Coronary artery (tissue), 2 donors: ENCODE measurements around the gene COQ7.
A peak's percentile ranks its signal among the peaks of the same experiment; 100 is the strongest.

ENCODE experiments used
- DNase-seq: peaks from one replicate; pipeline ENCODE4 v3.0.0-alpha.2; 2017; ENCODE audit warnings: low spot score
- H3K27ac ChIP-seq, 2 donors: fragments of 200-600 bp; sonication (generic); one replicate each; pipeline ENCODE4 v1.5.1; 2016 to 2019
- H3K4me3 ChIP-seq: fragments of 200-600 bp; sonication (generic); 2 replicates; pipeline ENCODE4 v1.5.1; 2016; ENCODE audit warnings: mild to moderate bottlenecking, moderate library complexity
- CTCF ChIP-seq: fragments of 200-600 bp; sonication (generic); IDR thresholded peaks from one replicate; pipeline ENCODE4 v1.5.1; 2019; ENCODE audit warnings: antibody characterized with exemption

The COQ7 gene

DNA sequence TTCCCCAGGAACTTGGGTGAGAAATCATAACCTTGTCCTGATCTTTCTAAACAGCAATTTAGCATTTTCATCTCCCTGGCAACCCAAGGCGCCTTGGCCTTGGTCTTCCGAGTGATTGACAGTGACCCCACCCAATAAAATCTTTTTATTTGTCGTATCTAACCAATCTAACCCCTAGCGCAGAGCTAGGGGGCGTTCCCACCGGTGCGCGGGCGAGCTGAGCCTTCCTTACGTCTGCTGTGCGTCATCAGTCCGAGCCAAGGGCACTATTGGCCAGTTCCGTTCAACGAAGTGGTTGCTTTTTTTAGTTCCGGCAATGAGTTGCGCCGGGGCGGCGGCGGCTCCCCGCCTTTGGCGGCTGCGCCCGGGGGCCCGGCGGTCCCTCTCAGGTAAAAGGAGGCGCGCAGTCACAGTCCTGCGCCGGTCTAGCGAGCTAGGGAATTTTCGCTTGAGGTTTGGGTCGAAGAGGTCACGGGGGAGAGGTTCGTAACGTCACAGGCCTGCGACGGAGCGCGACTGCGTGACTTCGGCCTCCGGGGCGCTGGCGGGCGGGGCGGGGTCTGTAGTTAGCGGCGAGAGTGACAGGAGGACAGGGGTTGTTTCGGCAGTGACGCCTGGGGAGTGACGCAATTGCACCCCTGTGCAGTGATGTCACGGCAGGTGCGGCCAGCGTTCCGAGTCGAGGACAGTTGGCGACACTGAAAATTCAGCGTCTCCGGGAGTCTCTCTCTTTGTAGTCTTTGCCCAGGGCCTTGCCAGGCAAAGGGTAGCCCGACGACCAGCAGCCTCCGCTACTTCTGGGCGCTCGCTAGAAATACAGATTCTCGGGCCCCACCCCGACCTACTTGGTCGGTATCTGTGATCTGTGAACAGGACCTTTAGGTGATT, at the start of gene COQ7:
Gene COQ7 (plus strand): TSS at position 266 of the 888 bp plus-strand sequence. CDS start 51 bp downstream, at position 317.
- Histone ChIP-seq H3K27ac (peak within 1 kb of the TSS; percentile 93 to 96), H3K4me3 (peak within 1 kb of the TSS; percentile 77)
- DNase-seq, result peak; percentile 99
- no peak for TF ChIP-seq CTCF

DNA sequence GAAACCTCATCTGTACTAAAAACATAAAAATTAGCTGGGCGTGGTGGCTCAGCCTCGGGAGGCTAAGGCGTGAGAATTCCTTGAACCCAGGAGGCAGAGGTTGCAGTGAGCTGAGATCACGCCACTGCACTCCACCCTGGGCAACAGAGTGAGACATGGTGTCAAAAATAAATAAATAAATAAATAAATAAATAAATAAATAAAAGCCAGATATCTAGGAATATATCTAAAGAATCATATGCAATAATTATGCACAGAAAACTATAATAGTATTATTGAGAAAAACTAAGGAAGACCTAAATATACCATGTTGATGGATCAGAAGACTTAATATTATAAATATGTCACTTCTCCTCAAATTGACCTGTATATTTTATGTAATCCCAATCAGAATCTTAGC, 46.7 kb upstream of the COQ7 start:
- Histone ChIP-seq H3K4me3 (no peak overlapping the region), H3K27ac (no peak overlapping the region)
- no peak for TF ChIP-seq CTCF
- no peak for DNase-seq

DNA sequence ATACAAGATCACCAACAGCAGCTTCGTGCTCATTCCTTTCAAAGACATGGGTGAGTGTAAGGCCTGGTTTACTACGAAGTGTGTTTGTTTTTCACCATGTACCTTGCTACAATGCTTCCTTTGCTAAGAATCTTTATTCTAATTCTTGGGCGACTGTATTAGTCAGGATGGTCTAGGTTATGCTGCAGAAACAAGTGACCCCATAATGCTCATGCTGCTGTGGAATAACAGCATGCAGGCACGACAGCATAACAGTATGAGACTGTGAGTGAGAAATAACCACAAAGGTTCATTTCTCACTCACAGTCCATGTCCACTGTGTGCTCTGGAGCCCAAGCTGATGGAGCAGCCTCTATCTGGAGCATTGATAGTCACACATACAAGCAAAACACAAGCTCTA, 45.7 kb upstream of the COQ7 start:
- H3K27ac ChIP-seq, result no peak overlapping the region
- no peak overlapping the region for H3K4me3 ChIP-seq
- no peak for TF ChIP-seq CTCF
- no peak for DNase-seq

- no peak overlapping the region for H3K4me3 ChIP-seq
- H3K27ac ChIP-seq, result no peak overlapping the region
- no peak for DNase-seq
- no peak for TF ChIP-seq CTCF
These were observed 40.0 kb upstream of the COQ7 start for GRCh38 chr16:19027416-19027815.

- H3K27ac ChIP-seq, result no peak overlapping the region
These were observed 37.4 kb upstream of the COQ7 start for GRCh38 chr16:19029980-19030379.

DNA sequence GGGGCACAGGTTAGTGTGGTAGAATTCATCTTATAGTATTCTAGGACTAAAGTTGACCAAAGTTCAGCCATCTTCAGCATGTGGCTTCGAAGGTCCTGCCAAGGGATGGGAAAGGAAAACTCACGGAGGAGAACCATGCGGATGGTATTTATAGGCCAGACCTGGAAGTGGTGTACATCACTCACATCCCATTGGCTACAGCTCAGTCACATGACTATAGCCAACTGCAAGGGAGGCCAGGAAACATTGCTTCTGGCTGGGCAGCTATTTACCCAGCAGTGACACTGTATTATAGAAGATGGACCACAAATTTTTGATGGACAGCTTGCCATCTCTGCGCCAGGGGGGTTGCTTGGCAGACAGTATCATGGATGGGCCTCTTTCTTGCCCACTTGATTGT, 35.7 kb upstream of the COQ7 start:
- no peak overlapping the region for H3K27ac ChIP-seq
- no peak overlapping the region for H3K4me3 ChIP-seq
- DNase-seq, result no peak
- TF ChIP-seq CTCF, result no peak

More at GRCh38 chr16:19029980-19030379, 37.4 kb upstream of the COQ7 start:
- no peak for DNase-seq
- TF ChIP-seq CTCF, result no peak
- no peak overlapping the region for H3K4me3 ChIP-seq

GRCh38 chr16:19033761-19034160, 33.7 kb upstream of the COQ7 start:
- Histone ChIP-seq H3K4me3 (no peak overlapping the region), H3K27ac (no peak overlapping the region)
- no peak for TF ChIP-seq CTCF
- DNase-seq, result no peak
